Measurements from ENCODE around the gene CPA3. TPM values are rescaled to one million over a fixed set of nuclear protein-coding genes. Genes with fewer than 3 reads are reported as not detected.

The CPA3 gene
- total and polyA plus RNA-seq, 2 experiments from 2014 or later = 0.68 to 1.1 TPM

DNA sequence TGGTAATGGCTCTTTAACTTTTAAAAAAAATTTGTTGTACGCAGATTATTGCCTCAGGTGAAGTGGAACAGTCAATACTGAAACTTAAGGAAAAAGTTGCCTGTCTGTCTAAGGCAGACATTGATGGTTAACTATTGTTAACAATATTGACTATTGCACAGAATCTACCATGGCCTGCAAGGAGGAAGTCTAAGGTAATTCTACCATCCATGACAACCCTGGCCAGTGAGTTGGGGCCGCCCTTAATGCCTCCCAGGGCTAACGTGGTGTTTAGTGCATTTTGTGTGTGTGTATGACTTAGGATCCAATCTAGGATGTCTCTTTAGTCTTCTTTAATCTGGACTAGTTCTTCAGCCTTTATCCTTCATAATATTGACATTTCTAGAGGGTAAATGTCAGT, 39.6 kb upstream of the CPA3 start:
- H3K27ac ChIP-seq = no peak overlapping the region

DNA sequence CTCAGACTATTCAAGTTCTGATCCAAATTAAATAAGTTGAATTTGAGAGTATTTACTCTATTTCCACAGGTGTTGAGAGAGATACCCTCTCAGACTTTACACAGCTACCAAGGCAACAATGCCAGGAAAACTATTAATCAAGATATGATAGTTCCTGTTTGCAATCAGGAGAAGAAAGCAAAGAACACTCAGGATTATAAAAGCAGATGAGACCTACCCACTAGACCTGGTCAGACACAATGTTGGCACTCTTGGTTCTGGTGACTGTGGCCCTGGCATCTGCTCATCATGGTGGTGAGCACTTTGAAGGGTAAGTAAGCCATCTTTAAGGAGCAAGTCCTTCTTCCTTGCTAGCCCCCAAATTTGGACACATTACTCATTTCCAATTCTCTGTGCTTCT, 37.5 kb upstream of the CPA3 start, which contains the start of gene CPB1:
Gene CPB1 (plus strand): TSS at position 227 of the 400 bp plus-strand sequence. CDS start 13 bp downstream, at position 240.
- Histone ChIP-seq H4K20me1 (ENCODE audit: insufficient read depth, poor library complexity, severe bottlenecking) (no peaks in the 10 kb centered on the region), H3K27me3 (no peaks in the 10 kb centered on the region), H3K4me2 (no peak within 1 kb of the TSS), H3K79me2 (no peaks in the 10 kb centered on the region), H3K9me2 (replicated peaks; ENCODE audit: insufficient read depth) (no peaks in the 10 kb centered on the region), H3K4me1 (ENCODE audit: insufficient read depth) (no peaks in the 10 kb centered on the region), H3K36me3 (replicated peaks; ENCODE audit: insufficient read depth, low read depth) (no peaks in the 10 kb centered on the region), H3K27ac (no peak within 1 kb of the TSS), H3K9me3 (ENCODE audit: low read depth) (no peaks in the 10 kb centered on the region), H3K4me3 (no peak within 1 kb of the TSS), H2AFZ (no peak within 1 kb of the TSS)
- no peak for DNase-seq (ENCODE audit: low spot score)
- TF ChIP-seq EZH2phosphoT487 (IDR thresholded peaks at IDR 0.05; ENCODE audit: low read depth, severe bottlenecking, unreplicated experiment) (no peak), EZH2 (IDR thresholded peaks at IDR 0.05; ENCODE audit: borderline replicate concordance) (no peak)
- TF ChIP-seq, protein P1, sequence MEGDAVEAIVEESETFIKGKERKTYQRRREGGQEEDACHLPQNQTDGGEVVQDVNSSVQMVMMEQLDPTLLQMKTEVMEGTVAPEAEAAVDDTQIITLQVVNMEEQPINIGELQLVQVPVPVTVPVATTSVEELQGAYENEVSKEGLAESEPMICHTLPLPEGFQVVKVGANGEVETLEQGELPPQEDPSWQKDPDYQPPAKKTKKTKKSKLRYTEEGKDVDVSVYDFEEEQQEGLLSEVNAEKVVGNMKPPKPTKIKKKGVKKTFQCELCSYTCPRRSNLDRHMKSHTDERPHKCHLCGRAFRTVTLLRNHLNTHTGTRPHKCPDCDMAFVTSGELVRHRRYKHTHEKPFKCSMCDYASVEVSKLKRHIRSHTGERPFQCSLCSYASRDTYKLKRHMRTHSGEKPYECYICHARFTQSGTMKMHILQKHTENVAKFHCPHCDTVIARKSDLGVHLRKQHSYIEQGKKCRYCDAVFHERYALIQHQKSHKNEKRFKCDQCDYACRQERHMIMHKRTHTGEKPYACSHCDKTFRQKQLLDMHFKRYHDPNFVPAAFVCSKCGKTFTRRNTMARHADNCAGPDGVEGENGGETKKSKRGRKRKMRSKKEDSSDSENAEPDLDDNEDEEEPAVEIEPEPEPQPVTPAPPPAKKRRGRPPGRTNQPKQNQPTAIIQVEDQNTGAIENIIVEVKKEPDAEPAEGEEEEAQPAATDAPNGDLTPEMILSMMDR (IDR thresholded peaks at IDR 0.05; ENCODE audit: poor library complexity) = no peak

More for the DNA sequence above, 39.6 kb upstream of the CPA3 start:
- no peaks in the 10 kb centered on the region for H3K4me1 ChIP-seq (ENCODE audit: insufficient read depth)
- no peaks in the 10 kb centered on the region for H3K9me3 ChIP-seq (ENCODE audit: low read depth)
- H3K27me3 ChIP-seq = no peaks in the 10 kb centered on the region
- no peak overlapping the region for H2AFZ ChIP-seq
- no peak overlapping the region for H3K4me3 ChIP-seq
- DNase-seq (ENCODE audit: low spot score) = no peak
- TF ChIP-seq EZH2 (IDR thresholded peaks at IDR 0.05; ENCODE audit: borderline replicate concordance) (no peak), EZH2phosphoT487 (IDR thresholded peaks at IDR 0.05; ENCODE audit: low read depth, severe bottlenecking, unreplicated experiment) (no peak)
- TF ChIP-seq, protein P1 (IDR thresholded peaks at IDR 0.05; ENCODE audit: poor library complexity) = no peak
- H3K9me2 ChIP-seq (replicated peaks; ENCODE audit: insufficient read depth) = no peaks in the 10 kb centered on the region
- no peaks in the 10 kb centered on the region for H3K36me3 ChIP-seq (replicated peaks; ENCODE audit: insufficient read depth, low read depth)
- no peaks in the 10 kb centered on the region for H4K20me1 ChIP-seq (ENCODE audit: insufficient read depth, poor library complexity, severe bottlenecking)
- no peaks in the 10 kb centered on the region for H3K79me2 ChIP-seq
- no peak overlapping the region for H3K4me2 ChIP-seq
- 86% methylated on average over 3 of the region's 3 CpGs for WGBS (ENCODE audit: low lambda C conversion rate, missing lambda C conversion rate)

DNA sequence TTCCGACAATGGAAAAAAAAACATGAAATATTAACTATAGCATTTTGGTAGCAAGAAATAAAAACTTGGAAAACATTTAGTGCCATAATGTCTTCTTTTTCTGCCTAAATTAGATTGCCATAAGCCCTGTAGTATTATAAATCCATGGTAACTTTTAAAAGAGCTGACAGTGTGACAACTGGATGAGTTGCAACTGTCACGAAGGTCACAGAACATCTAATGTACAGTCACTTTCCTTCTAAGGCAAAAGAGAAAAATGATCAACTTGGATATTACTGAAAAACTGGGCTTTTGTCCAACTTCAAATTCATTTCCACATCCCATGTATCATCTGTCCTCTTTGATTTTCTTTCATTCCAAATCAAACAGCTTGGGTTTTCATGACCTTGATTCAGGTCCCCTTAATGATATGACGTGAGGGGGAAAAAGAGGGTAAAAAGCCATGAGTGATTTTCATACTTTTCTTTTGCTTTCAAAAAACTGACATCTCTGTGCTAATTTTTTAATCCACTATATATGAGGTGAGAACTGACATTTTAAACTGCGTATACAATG, 36.9 kb upstream of the CPA3 start:
- Histone ChIP-seq H3K36me3 (replicated peaks; ENCODE audit: insufficient read depth, low read depth) (no peaks in the 10 kb centered on the region), H3K4me1 (ENCODE audit: insufficient read depth) (no peaks in the 10 kb centered on the region), H3K9me3 (ENCODE audit: low read depth) (no peaks in the 10 kb centered on the region), H2AFZ (no peak overlapping the region), H4K20me1 (ENCODE audit: insufficient read depth, poor library complexity, severe bottlenecking) (no peaks in the 10 kb centered on the region), H3K4me3 (no peak overlapping the region), H3K4me2 (no peak overlapping the region), H3K79me2 (no peaks in the 10 kb centered on the region), H3K27ac (no peak overlapping the region), H3K27me3 (no peaks in the 10 kb centered on the region), H3K9me2 (replicated peaks; ENCODE audit: insufficient read depth) (no peaks in the 10 kb centered on the region)
- WGBS (ENCODE audit: low lambda C conversion rate, missing lambda C conversion rate) = 91% methylated on average over 4 of the region's 4 CpGs
- no peak for TF ChIP-seq EZH2phosphoT487 (IDR thresholded peaks at IDR 0.05; ENCODE audit: low read depth, severe bottlenecking, unreplicated experiment)
- no peak for TF ChIP-seq EZH2 (IDR thresholded peaks at IDR 0.05; ENCODE audit: borderline replicate concordance)
- TF ChIP-seq, protein P1 (IDR thresholded peaks at IDR 0.05; ENCODE audit: poor library complexity) = no peak
- no peak for DNase-seq (ENCODE audit: low spot score)
